ENCODE data around the gene STARD3. TPM values are rescaled to one million over a fixed set of nuclear protein-coding genes. Genes with fewer than 3 reads are reported as not detected.

The STARD3 gene
- polyA plus RNA-seq, 1 donor from 2014 or later: 35.7 TPM

Other genes starting within 250 kb of the STARD3 start
- gene FBXL20, start 235.5 kb upstream of the STARD3 start, polyA plus RNA-seq: 5.0 TPM
- 20.8 TPM for gene MED1, start 185.9 kb upstream of the STARD3 start, polyA plus RNA-seq
- gene CDK12, start 175.7 kb upstream of the STARD3 start, polyA plus RNA-seq: 6.1 TPM
- gene NEUROD2, start 29.2 kb upstream of the STARD3 start, polyA plus RNA-seq: not detected
- gene PPP1R1B, start 10.2 kb upstream of the STARD3 start, polyA plus RNA-seq: not detected
- not detected for gene TCAP, start 28.2 kb downstream of the STARD3 start, polyA plus RNA-seq
- gene PNMT, start 31.3 kb downstream of the STARD3 start, polyA plus RNA-seq: not detected
- 15.6 TPM for gene PGAP3, start 50.9 kb downstream of the STARD3 start, polyA plus RNA-seq
- 0.79 TPM for gene ERBB2, start 62.9 kb downstream of the STARD3 start, polyA plus RNA-seq
- 113 TPM for gene MIEN1, start 93.4 kb downstream of the STARD3 start, polyA plus RNA-seq
- not detected for gene GRB7, start 100.8 kb downstream of the STARD3 start, polyA plus RNA-seq
- 103 TPM for gene IKZF3, start 227.2 kb downstream of the STARD3 start, polyA plus RNA-seq
- gene ZPBP2, start 231.1 kb downstream of the STARD3 start, polyA plus RNA-seq: 0.84 TPM